GM18526 (cell line): ENCODE results near the gene AP5B1.
A peak's percentile ranks its signal among the peaks of the same experiment; 100 is the strongest.

Experiments
- POLR2A ChIP-seq: IDR thresholded peaks from 3 replicates; pipeline ENCODE4 v1.6.1; 2011; ENCODE audit not compliant: insufficient read length; ENCODE audit errors: extremely low read depth

AP5B1 gene, protein sequence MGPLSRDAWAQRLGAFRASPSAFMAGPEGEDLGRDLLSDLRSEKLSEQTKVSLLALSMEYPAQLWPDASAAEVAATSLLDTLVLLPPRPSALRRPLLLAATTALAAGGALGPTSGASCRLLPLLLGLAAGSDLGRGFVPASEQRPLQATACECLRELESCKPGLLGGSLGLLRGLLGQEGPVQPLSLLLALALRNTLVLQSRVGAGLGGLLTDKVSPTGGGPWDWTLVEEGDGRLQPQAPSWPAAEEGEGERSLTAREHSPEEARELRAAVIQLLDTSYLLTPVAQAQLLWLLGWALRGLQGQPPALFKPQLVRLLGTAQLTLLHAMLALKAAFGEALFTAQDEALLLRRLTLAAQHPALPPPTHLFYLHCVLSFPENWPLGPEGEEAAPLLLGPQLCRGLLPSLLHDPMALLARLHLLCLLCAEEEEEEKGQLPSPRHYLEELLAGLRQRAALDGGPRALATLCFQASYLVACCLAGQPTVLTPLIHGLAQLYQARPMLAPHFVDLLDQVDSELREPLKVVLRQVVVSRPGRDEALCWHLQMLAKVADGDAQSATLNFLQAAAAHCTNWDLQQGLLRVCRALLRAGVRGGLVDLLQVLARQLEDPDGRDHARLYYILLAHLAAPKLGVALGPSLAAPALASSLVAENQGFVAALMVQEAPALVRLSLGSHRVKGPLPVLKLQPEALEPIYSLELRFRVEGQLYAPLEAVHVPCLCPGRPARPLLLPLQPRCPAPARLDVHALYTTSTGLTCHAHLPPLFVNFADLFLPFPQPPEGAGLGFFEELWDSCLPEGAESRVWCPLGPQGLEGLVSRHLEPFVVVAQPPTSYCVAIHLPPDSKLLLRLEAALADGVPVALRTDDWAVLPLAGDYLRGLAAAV

DNA sequence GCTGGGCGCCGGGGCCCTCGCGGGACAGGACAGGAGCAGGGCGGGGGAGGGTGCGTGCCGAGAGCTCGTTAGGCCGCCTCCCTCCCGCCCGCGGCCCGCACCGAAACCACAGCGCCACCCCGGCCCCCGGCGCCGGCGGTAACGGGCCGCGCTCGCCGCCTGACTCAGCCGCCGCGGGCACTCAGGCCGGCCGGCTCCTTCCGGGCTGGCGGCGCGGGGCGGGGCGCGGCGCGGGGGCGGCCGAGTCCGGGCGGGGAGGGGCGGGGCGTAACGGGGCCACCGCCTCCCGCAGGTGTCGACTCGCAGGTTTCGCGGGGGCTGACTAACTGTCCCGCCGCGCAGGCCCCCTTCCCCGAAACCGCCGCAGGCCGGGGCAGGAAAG lies at the start of gene AP5B1:
Gene AP5B1 (minus strand): TSS at position 207 of the 382 bp plus-strand sequence. CDS start 385 bp downstream, outside the sequence.
- peak; percentile 49 for TF ChIP-seq POLR2A

DNA sequence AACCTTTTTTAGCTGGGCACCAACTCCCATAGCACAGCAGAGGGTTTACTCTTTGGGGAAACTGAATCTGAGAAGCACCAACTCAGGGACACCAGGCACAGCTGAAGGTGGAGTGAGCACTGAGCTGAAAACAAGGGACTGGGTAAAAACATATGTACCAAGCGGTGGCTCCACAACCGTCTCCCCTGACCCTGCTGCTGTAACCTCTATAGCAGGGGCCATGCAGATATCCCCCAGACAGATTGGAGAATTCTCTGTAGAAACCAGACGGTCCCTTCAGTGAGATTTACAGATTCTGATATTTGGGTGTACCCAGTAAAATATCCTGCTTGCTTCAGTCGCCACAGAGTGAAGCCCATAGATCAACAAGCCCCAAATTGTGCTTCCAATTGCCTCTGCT lies 48.7 kb upstream of the AP5B1 start:
- no peak for TF ChIP-seq POLR2A

DNA sequence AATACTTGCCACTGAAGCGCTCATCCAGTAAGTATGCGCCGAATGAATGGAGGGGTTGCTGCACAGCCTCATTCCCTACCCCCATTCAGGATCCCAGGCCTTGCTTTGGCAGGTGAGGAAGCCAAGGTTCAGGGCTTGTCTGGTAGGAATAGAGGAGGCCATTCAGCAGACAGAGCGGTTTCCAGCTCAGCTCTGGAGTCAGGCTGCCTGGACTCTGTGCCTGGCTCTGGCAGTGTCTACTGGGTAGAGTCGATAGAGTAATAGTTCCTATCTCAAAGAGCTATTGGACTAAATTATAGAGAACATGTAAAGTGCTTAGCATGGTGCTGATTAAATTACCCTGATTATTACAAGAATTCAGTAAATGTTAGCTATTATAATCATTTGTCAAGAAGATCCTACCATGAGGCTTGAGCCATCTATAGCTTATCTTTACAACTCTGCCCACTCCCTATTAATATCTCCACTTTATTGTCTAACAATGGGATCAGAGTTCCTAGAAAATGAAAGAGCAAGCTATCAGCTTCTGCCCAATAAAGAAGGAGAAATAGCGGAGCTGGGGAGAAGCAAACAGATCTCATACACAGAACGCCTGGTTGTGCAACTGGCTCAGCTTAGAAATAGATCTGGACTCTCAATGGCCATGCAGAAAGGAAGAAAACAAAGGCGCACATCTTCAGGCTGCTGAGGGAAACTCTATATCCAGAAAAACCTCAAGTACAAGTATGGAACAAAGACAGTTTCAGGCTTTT lies 46.4 kb upstream of the AP5B1 start:
- no peak for TF ChIP-seq POLR2A

DNA sequence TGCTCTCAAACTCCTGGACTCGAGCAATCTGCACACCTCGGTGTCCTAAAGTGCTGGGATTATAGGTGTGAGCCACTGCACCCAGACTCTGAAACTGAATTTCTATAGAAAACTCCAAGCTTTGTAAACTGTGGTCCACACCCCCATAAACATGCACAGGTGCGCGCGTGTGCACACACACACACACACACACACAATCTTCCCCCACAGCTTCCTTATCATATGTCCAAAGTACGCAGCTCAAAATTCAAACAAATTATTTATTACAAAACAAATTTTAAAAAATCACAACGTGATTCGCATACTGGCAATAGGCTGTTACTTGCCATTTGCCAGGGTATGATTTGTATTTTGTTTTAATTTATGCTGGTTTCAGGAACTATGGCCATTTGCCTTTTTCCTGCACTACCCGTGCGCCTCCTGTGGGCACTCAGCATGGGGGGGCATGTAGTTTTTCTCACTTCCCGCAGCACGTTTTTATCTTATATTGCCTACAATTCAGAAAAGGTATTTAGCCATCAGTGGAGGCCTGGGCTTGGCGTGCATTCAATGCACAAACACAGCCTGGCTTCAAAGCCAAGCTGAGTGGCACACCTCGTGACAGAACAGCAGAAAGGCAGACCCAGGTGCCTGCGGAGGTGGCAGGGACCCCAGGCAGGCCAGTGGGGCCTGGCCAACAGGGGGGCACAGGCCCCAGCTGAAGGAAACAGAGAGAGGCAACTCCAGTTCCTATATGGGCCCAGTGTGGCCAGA lies 42.2 kb upstream of the AP5B1 start:
- TF ChIP-seq POLR2A = no peak

DNA sequence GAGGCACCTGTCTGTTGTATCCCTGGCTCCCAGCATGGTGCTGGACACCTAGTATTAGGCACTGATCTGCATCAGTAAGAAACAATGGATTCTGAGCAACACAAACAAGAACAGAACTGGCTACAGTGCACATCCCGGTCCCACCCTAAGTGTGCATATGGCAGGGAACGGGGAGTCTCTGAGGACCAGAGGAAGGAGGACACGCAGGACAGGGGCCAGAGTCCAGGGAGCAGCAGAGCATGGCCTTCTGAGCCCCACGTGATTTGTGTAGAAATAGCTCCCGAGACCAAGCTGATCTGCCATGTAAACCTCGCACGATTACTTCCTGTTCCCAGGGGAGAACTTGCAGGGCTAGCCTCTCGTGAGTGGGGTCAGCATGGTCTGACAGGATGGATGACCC lies 40.3 kb upstream of the AP5B1 start:
- no peak for TF ChIP-seq POLR2A

DNA sequence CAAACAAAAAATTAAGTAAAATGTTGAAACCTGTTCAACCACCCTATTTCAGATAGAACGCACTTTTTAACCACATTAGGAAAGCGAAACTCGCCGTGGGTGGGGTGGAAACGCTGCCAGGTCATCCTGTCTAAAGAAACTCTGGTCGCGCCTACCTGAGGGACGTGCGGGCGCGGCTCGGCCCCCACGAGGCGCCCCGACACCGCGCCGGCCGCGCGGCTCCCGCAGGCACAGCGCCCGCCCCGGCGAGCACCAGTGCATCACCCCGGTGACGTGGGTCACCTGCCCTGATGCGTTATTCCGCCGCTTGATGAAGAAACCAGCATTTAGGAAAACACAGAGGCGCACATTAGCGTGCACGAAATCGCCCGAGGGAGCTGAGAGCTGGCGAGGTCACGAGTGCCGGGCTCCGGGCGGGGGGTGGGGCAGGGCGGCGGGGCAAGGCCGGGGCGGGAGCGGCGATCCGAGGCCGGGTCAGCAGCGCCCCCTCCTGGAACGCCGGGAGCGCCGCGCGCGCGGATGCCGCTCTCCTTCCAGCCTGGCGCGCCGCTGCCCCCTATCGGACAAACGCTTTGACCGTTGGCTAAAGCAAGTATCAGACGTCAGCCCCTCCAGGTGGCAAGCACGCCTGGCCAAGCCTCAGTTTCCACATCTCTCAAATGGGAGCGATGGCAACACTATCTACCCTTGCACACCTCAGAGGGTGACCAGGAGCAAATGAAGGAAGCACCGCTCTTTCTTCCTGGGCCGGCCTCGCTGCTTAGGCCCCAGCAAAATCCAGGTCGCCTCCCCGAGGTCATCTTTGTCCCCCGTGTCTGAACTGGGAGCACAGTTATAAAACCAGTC lies 37.3 kb upstream of the AP5B1 start:
- no peak for TF ChIP-seq POLR2A

DNA sequence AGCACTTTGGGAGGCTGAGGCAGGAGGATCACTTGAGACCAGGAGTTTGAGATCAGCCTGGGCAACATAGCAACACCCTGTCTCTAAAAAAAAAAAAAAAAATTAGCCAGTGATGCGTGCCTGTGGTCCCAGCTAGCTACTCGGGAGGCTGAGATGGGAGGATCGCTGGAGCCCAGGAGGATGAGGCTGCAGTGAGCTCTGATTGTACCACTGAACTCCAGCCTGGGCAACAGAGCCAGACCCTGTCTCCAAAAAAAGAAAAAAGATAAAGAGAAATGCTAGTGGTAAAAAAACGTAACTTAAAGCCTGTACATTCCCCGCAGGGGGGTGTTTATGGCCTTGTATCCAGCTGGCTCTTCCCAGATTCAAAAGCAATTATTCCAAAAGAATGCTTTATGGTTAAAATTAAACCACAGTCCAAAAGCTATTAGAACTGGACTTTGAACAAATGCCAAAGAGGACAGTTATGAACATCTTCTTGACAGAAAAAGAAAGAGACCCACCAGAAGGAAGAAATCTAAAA lies 36.6 kb upstream of the AP5B1 start:
- no peak for TF ChIP-seq POLR2A

DNA sequence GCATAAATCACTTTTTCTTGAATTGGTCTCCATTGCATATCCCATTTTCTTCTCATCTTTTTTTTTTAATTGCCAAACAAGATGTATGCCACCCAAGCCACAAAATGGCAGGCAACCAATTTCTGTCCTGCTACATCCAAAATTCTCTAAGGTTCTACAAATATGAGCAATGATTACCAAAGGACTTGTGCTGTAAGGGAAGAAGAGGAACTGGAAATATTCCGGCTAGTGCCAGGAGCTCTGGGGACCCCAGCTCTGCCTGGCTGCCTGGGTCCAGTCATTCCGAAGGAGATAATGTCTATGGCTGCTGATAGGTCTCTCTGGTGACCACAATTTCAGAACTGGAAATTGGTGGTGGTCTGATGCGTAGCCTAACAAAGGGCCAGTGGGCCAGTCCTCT lies 35.9 kb upstream of the AP5B1 start:
- TF ChIP-seq POLR2A = no peak

DNA sequence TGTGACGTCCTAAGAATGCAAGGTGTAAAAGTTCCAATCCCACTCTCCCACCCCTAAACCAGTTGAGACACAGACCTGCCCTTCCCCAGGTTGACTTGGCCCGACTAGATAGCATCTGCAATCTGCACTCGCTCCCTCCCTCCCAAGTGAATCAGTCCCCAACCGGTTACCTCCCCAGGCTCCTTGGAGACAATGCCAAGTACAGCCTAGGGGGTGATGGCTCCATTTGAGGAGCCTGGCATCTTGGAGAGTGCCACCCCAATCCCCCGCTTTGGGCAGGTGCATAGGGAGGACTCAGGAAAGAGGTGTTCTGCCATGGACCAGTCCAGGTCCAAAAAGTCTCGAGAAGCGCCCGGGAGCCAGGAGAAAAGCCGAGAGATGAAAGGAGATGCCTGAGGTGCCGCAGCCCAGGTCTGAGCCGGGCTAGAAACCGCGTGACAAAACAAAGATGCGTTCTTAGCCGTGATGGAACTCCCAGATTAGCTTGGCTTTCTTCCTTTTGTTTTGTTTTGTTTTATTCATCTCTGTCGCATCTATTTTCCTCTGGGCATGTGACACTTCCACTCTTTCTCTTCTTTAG lies 34.3 kb upstream of the AP5B1 start:
- TF ChIP-seq POLR2A = no peak

DNA sequence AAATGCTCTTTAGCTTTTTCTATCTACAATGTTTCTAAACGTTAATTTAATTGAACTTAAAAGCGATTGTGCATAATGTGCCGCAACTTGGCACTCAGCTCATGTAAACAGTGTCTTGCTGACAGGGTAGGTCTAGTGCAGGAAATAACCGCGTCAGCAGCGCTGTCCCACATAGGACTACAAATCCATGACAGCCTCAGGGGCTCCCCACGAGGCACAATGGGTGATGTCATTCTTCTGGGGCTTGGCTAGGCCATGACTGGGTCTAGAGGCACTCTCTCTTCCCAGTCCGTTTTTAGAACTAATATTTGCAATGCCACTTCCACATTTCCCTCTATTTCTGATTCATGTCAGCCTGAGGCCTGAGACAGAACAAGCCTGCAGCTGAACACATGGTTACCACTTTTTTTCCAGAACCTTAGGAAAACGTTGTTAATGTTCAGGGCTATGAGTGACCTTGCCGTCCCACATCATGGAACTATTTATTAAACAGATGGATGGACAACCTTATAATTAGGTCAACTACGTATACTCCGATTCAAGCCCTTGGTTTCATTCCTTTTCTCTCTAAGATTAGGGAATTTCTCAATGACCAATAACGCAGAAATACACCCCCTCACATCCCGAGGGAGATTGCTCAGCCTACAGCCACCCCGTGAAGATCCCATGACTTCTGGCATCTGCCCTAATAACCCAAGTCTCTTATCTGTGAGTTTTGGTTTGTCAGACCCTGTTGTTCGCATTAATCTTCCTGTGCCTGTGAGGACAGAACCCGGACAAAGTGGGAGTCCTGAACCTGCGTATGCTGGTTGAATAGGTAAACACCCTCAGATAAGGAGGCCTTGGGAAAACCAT lies 33.6 kb upstream of the AP5B1 start:
- no peak for TF ChIP-seq POLR2A

DNA sequence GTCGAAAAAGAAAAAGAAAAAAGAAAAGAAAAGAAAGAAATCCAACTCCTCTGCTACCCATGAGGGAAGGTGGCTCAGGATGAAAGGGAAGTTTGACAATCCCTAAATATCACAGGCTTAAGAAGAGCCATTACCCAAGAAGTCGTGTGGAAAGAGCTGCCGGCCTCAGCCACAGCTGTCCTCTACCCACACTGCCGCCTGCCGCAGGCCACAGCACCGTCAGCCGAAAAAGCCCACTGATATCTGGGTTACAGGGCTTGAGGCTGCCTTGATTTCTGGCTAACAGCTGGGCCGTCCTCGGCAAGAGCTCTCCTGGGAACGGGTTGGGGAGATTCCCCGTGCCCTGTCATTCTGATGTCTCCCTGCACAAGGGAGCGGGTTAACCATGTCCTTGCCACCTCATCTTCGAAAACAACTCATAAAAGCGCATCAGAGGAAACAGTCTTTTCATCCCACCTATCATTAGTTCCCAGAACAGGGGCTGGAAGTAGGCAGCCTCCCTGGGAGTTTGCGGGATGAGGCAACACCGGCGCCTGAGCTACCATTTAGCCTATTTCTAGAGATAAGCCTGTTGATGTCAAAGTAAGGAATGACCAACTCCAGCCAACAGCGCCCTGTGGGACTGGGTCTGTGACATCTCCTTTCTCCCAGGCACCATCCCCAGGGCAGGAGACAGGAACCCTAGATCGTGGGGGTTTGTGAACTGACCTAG lies 31.1 kb upstream of the AP5B1 start:
- TF ChIP-seq POLR2A = no peak

DNA sequence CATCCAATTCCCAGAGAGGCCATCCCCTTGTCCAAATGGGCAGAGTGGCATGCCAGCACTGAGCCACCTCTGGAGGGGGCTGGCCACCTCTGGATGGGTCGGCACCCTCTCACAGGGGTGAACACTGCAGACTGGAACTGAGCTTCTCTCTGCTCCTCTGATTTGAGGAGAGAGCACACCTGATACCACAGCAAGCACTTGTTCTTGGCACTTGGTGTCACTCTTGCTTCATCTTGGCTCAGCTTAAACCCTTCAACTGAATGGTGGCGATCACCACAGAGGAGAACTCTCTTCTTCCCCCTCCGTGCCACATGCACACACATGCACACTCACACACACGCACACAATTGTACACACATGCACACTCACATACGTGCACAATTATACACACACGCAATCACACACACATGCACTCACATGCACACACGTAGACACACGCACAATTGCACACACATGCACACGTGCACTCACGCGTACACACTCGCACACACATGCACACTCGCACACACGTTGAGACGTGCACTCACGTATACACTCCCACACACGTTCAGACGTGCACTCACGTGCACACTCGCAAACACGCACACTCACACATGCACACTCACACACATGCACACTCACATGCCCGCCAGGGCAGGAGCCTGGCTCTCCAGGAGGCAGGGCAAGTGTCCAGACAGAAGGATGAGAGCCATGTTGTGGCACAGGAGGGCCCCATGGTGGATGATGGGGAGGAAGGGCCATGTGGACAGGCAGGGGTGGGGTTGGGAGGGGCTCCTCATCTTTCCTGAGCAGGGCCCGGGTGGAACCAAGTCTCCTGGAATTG lies 29.5 kb upstream of the AP5B1 start:
- no peak for TF ChIP-seq POLR2A
